ENCODE results near the gene KCNQ1OT1.
A peak's percentile ranks its signal among the peaks of the same experiment; 100 is the strongest.

Gene KCNQ1OT1

GRCh38 chr11:2612884-2613571, 86.8 kb downstream of the KCNQ1OT1 start:
- DNase-seq = no peak

- no peak for DNase-seq
Observed at GRCh38 chr11:2609345-2609744, 90.4 kb downstream of the KCNQ1OT1 start.

- DNase-seq = no peak
Observed at GRCh38 chr11:2599561-2600189, 100.1 kb downstream of the KCNQ1OT1 start.

GRCh38 chr11:2595204-2595603, 104.6 kb downstream of the KCNQ1OT1 start:
- no peak for DNase-seq

- no peak for DNase-seq
Observed at GRCh38 chr11:2594267-2594666, 105.5 kb downstream of the KCNQ1OT1 start.

- no peak for DNase-seq
Observed at GRCh38 chr11:2593393-2593950, 106.3 kb downstream of the KCNQ1OT1 start.

- no peak for DNase-seq
Observed at GRCh38 chr11:2592559-2593392, 107.0 kb downstream of the KCNQ1OT1 start.

GRCh38 chr11:2591805-2592204, 108.0 kb downstream of the KCNQ1OT1 start:
- DNase-seq = no peak

GRCh38 chr11:2590965-2591754, 108.6 kb downstream of the KCNQ1OT1 start:
- DNase-seq = peak in 44 of 51 donors; percentile 25 to 91 (median 72)

GRCh38 chr11:2590131-2590964, 109.4 kb downstream of the KCNQ1OT1 start:
- DNase-seq = no peak

GRCh38 chr11:2589538-2589934, 110.3 kb downstream of the KCNQ1OT1 start:
- no peak for DNase-seq

- no peak for DNase-seq
Observed at GRCh38 chr11:2588809-2589537, 110.8 kb downstream of the KCNQ1OT1 start.

GRCh38 chr11:2587976-2588748, 111.6 kb downstream of the KCNQ1OT1 start:
- no peak for DNase-seq

- no peak for DNase-seq
Observed at GRCh38 chr11:2587132-2587930, 112.5 kb downstream of the KCNQ1OT1 start.

- DNase-seq = no peak
Observed at GRCh38 chr11:2586793-2587131, 113.0 kb downstream of the KCNQ1OT1 start.

- DNase-seq = no peak
Observed at GRCh38 chr11:2586087-2586792, 113.6 kb downstream of the KCNQ1OT1 start.

GRCh38 chr11:2585566-2586086, 114.2 kb downstream of the KCNQ1OT1 start:
- no peak for DNase-seq
